Epithelial cell of proximal tubule (primary cell): Measurements from ENCODE around the gene SKP1. TPM values are rescaled to one million over a fixed set of nuclear protein-coding genes. Genes with fewer than 3 reads are reported as not detected.

Experiments used
- DNase-seq: peaks from one replicate; pipeline ENCODE4 v3.0.0-alpha.2; 2011; ENCODE audit warnings: low read depth
- H3K4me3 ChIP-seq: 2 replicates; pipeline ENCODE4 v1.5.1; 2011; ENCODE audit warnings: low read depth, mild to moderate bottlenecking, low read length
- total RNA-seq: library from RNA; depleted of rRNA; stranded (reverse); fragments of >200 nt; gene quantifications from 2 replicates; pipeline ENCODE4 v1.2.3, GENCODE V29; 2015
- TF ChIP-seq, protein P1 (sequence below): conservative IDR thresholded peaks from 2 replicates; pipeline ENCODE4 v1.5.1; 2012; ENCODE audit warnings: low read depth, mild to moderate bottlenecking, low read length

The SKP1 gene
- total RNA-seq, 1 donor from 2014 or later: 277 TPM

- DNase-seq: no peak
- H3K4me3 ChIP-seq: no peak overlapping the region
- TF ChIP-seq, protein P1, sequence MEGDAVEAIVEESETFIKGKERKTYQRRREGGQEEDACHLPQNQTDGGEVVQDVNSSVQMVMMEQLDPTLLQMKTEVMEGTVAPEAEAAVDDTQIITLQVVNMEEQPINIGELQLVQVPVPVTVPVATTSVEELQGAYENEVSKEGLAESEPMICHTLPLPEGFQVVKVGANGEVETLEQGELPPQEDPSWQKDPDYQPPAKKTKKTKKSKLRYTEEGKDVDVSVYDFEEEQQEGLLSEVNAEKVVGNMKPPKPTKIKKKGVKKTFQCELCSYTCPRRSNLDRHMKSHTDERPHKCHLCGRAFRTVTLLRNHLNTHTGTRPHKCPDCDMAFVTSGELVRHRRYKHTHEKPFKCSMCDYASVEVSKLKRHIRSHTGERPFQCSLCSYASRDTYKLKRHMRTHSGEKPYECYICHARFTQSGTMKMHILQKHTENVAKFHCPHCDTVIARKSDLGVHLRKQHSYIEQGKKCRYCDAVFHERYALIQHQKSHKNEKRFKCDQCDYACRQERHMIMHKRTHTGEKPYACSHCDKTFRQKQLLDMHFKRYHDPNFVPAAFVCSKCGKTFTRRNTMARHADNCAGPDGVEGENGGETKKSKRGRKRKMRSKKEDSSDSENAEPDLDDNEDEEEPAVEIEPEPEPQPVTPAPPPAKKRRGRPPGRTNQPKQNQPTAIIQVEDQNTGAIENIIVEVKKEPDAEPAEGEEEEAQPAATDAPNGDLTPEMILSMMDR: no peak
Observed at GRCh38 chr5:134112726-134113362, 63.9 kb downstream of the SKP1 start.

- no peak overlapping the region for H3K4me3 ChIP-seq
- no peak for DNase-seq
- TF ChIP-seq, protein P1: no peak
Observed at GRCh38 chr5:134111741-134112647, 64.8 kb downstream of the SKP1 start.

GRCh38 chr5:134110382-134110781 lies 66.4 kb downstream of the SKP1 start:
- DNase-seq: no peak
- TF ChIP-seq, protein P1: no peak

DNA sequence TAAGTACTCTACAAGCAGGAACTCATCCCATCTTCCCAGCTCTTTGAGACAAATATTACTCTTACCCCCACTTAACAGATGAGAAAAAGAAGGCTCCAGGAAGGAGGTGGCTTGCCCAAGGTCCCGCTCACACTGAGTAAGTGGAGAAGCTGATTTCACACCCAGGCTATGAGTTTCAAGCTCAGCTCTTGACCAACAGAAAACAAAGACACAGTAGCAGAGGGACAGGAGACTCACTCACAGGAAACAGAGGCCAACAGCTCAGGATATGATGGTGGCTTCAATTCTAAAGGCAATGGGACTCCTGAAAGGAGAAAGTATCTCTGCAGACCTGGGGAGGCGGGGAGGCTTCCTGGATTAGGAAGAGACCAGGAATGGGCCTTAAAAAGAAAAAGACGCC lies 69.0 kb downstream of the SKP1 start:
- TF ChIP-seq, protein P1: no peak
- H3K4me3 ChIP-seq: no peak overlapping the region
- DNase-seq: no peak

More at GRCh38 chr5:134110382-134110781, 66.4 kb downstream of the SKP1 start:
- H3K4me3 ChIP-seq: no peak overlapping the region

GRCh38 chr5:134106991-134107701 lies 69.6 kb downstream of the SKP1 start:
- DNase-seq: no peak
- TF ChIP-seq, protein P1: no peak
- no peak overlapping the region for H3K4me3 ChIP-seq

DNA sequence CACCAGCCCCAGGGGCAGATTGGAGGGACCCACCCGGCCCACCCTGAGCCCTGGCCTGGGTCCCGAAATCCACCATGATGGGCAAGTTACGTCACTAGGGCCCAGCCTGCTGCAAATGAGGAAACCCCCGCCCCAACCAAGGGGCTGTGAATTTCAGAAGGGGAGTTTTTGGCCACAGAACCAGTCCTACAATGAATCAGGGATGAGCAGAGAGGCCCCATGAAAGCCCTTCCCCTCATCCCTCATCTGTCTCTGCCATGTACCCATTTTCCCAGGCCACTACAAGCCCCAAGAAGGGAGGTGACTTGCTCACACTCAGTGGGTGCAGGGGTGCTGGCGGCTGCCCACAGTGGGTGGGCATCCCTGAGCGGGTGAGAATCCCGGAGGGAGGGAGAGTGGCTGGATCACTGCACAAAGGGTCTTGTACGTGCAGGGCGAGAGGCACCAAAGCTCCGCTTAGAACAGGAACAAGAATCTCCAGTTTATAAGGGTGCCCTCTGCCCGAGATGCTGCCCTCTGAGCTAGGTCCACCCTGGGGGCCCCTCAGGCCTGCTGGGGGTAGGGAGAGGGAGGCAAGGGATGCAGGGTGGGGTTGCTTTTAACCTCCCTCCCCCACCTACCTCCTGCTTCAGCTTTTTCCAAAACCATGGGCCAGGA lies 72.6 kb downstream of the SKP1 start:
- no peak for DNase-seq
- TF ChIP-seq, protein P1: no peak
- no peak overlapping the region for H3K4me3 ChIP-seq
